A549 (cell line): ENCODE data around the gene SLC39A11.

Experiments
- CTCF ChIP-seq: fragments of >200 bp; sonication (Bioruptor Twin); formaldehyde crosslinking; IDR thresholded peaks from 3 replicates; pipeline ENCODE4 v1.5.1; 2016
- EHMT2 ChIP-seq: fragments of 200-600 bp; sonication (generic); IDR thresholded peaks from 2 replicates; pipeline ENCODE4 v1.6.1; 2016; ENCODE audit warnings: antibody characterized with exemption, low read depth, mild to moderate bottlenecking, moderate library complexity
- ELK1 ChIP-seq: fragments of 150-350 bp; IDR thresholded peaks from 2 replicates; pipeline ENCODE4 v1.6.1; 2014; ENCODE audit warnings: low read depth, mild to moderate bottlenecking, low read length
- EP300 ChIP-seq, 2 experiments: fragments of >200 bp; sonication (Bioruptor Twin); formaldehyde crosslinking; IDR thresholded peaks; 2 replicates in 1 of 2; 3 replicates in 1 of 2; pipeline ENCODE4 v1.6.1; 2016 to 2017
- GATA3 ChIP-seq: IDR thresholded peaks from 2 replicates; pipeline ENCODE4 v1.6.1; 2012; ENCODE audit warnings: borderline replicate concordance
- JUN ChIP-seq, 2 experiments: fragments of >200 bp; sonication (Bioruptor Twin); formaldehyde crosslinking; IDR thresholded peaks; 2 replicates in 1 of 2; 3 replicates in 1 of 2; pipeline ENCODE4 v1.6.1; 2016 to 2017
- MAFK ChIP-seq: fragments of 450-650 bp; IDR thresholded peaks from 2 replicates; pipeline ENCODE4 v1.6.1; 2014; ENCODE audit not compliant: partially characterized antibody
- POLR2A ChIP-seq: IDR thresholded peaks from 2 replicates; pipeline ENCODE4 v1.6.1; 2012; ENCODE audit warnings: mild to moderate bottlenecking, low read length
- RFX5 ChIP-seq: fragments of 450-650 bp; IDR thresholded peaks from 2 replicates; pipeline ENCODE4 v1.7.1; 2014; ENCODE audit warnings: antibody characterized with exemption, mild to moderate bottlenecking, moderate library complexity

- TF ChIP-seq ELK1: no peak
- no peak for TF ChIP-seq JUN (IDR thresholded peaks at IDR 0.05)
- TF ChIP-seq MAFK: no peak
- TF ChIP-seq GATA3: no peak
- TF ChIP-seq RFX5: no peak
- no peak for TF ChIP-seq EHMT2
- TF ChIP-seq EP300 (IDR thresholded peaks at IDR 0.05): no peak
- no peak for TF ChIP-seq POLR2A
- no peak for TF ChIP-seq CTCF
Observed at GRCh38 chr17:72978593-72979218, 113.8 kb downstream of the SLC39A11 start.
